Vagina (tissue), 2 donors: ENCODE measurements around the gene CBFA2T3. TPM values are rescaled to one million over a fixed set of nuclear protein-coding genes. Genes with fewer than 3 reads are reported as not detected.

Experiments
- DNase-seq, 2 donors: peaks; one replicate each; pipeline ENCODE4 v3.0.0-alpha.2; 2017; ENCODE audit errors: extremely low spot score in 2 of 2
- H3K27ac ChIP-seq: fragments of 200-600 bp; sonication (generic); one replicate; pipeline ENCODE4 v1.5.1; 2019
- H3K27me3 ChIP-seq: fragments of 200-600 bp; sonication (generic); one replicate; pipeline ENCODE4 v1.5.1; 2019
- H3K36me3 ChIP-seq, 2 donors: fragments of 200-600 bp; sonication (generic); one replicate each; pipeline ENCODE4 v1.5.1; 2017 to 2019
- H3K4me1 ChIP-seq: fragments of 200-600 bp; sonication (generic); one replicate; pipeline ENCODE4 v1.5.1; 2019
- H3K4me3 ChIP-seq, 2 donors: fragments of 200-600 bp; sonication (generic); 1 replicate in 1 of 2; 2 replicates in 1 of 2; pipeline ENCODE4 v1.5.1; 2016 to 2019
- H3K9me3 ChIP-seq: fragments of 200-600 bp; sonication (generic); one replicate; pipeline ENCODE4 v1.5.1; 2019
- POLR2A ChIP-seq, 2 donors: fragments of 450-650 bp; IDR thresholded peaks; one replicate each; pipeline ENCODE4 v1.6.1; 2017; ENCODE audit warnings: antibody characterized with exemption in 2 of 2, mild to moderate bottlenecking in 2 of 2, moderate library complexity in 2 of 2
- POLR2AphosphoS5 ChIP-seq, 2 donors: sonication (generic); formaldehyde crosslinking; IDR thresholded peaks; one replicate each; pipeline ENCODE4 v1.9.0; 2017; ENCODE audit warnings: antibody characterized with exemption in 2 of 2, mild to moderate bottlenecking in 2 of 2, low read depth in 1 of 2; ENCODE audit not compliant: insufficient read depth in 1 of 2
- intact Hi-C: fragments of 100-400 bp; cut with DNase I; formaldehyde crosslinking; loops from one replicate; pipeline ENCODE4 v1.15.1; 2023
- total RNA-seq: library from RNA; depleted of rRNA; stranded (reverse); fragments of >200 nt; gene quantifications from one replicate; pipeline ENCODE4 v1.2.3, GENCODE V29; 2016
- TF ChIP-seq, protein P1 (sequence below), 3 experiments: fragments of 450-650 bp in 2 of 3; fragments of 200-600 bp in 1 of 3; sonication (generic) in 1 of 3; IDR thresholded peaks; one replicate each; pipeline ENCODE4 v1.5.1; 2017 to 2019; ENCODE audit warnings: antibody characterized with exemption in 3 of 3, mild to moderate bottlenecking in 2 of 3, moderate library complexity in 2 of 3

CBFA2T3 gene
- total RNA-seq, 1 donor from 2014 or later = 2.7 TPM

DNA sequence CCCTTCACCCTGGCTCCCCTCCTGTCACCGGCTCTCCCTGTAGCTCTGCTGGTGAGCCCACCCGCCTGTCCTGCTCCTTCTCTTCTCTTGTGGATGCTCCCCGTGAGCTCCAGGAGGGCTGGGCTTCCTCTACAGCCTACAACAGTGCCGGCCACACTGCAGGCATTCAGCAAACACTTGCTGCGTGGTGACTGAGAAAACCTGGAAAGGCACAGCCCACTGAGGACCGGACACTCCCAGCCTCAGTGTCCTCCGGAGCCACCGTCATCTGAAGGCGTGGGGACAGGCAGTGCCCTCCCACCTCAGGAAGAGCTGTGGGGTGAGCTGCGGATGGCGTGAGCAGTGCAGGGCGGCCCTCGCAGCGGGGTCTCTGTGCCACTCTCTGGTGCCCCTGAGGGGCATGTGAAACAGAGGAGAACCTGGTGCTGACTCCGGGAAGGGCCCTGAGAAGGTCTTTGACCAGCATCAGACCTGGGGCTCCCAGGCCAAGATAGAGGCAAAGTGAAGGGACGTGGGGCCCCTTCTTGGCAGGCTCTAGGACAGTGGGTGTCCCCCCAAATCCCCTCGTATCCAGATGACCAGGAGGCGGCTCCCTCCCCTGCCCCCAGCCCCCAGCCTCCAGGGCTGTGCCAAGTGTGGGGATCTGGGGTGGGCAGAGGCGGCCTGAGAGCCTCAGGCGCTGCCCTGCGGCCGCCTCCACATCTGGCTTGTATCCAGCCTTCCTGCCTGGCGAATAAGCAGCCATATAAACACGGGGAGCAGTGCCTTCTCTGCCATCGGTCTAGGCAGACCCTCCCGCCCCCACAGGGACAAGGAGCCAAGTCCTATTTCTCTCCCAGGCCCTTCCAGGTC lies 66.5 kb downstream of the CBFA2T3 start:
- no peaks in the 10 kb centered on the region for H3K36me3 ChIP-seq
- no peak overlapping the region for H3K27ac ChIP-seq
- TF ChIP-seq POLR2AphosphoS5 (IDR thresholded peaks at IDR 0.05; ENCODE audit: insufficient read depth in 1 of 2, low read depth in 1 of 2) (no peak), POLR2A (IDR thresholded peaks at IDR 0.05) (no peak)
- TF ChIP-seq, protein P1, sequence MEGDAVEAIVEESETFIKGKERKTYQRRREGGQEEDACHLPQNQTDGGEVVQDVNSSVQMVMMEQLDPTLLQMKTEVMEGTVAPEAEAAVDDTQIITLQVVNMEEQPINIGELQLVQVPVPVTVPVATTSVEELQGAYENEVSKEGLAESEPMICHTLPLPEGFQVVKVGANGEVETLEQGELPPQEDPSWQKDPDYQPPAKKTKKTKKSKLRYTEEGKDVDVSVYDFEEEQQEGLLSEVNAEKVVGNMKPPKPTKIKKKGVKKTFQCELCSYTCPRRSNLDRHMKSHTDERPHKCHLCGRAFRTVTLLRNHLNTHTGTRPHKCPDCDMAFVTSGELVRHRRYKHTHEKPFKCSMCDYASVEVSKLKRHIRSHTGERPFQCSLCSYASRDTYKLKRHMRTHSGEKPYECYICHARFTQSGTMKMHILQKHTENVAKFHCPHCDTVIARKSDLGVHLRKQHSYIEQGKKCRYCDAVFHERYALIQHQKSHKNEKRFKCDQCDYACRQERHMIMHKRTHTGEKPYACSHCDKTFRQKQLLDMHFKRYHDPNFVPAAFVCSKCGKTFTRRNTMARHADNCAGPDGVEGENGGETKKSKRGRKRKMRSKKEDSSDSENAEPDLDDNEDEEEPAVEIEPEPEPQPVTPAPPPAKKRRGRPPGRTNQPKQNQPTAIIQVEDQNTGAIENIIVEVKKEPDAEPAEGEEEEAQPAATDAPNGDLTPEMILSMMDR (IDR thresholded peaks at IDR 0.05) = no peak
- no peak for DNase-seq
- H3K4me1 ChIP-seq = peaks cover 16% of the 10 kb centered on the region
- H3K4me3 ChIP-seq = no peak overlapping the region
- H3K9me3 ChIP-seq = no peaks in the 10 kb centered on the region
- intact Hi-C loops = no loop called here
- H3K27me3 ChIP-seq = no peaks in the 10 kb centered on the region

DNA sequence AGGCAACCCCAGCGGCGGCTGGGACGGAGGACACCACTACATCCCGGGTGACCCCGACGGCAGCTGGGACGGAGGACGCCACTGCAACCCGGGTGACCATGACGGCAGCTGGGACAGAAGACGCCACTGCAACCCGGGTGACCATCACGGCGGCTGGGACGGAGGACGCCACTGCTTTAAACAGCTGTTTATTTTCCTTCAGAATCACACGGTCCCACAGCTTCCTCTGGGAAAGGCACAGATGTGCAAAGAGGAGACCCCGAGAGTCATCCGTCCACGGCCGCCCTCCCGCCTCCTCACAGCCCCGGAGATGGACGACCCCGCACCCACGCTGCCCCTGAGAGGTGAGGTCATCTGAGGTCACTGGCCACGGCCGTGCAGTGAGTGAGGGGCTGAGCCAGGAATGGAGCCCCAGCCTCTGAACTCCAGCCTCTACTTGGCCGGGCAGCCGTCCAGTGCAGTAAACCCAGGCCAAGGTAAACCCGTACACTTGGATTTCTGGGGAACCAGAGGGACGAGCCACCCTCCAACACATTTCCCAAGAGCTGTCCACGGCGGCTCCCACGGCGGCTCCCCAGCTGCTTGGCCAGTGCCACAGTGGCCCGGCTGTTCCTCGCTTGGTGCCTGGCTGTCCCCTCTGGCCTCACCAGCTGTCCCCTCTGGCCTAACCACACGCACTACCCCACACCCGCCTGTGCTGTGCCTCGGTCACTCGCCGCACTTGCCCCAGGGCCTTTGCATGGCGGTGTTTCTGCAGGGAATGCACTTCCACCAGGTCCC lies 67.4 kb downstream of the CBFA2T3 start:
- peaks cover 7% of the 10 kb centered on the region for H3K4me1 ChIP-seq
- no peak overlapping the region for H3K27ac ChIP-seq
- no peaks in the 10 kb centered on the region for H3K9me3 ChIP-seq
- no peak overlapping the region for H3K4me3 ChIP-seq
- H3K36me3 ChIP-seq = no peaks in the 10 kb centered on the region
- no peaks in the 10 kb centered on the region for H3K27me3 ChIP-seq
- no peak for DNase-seq
- TF ChIP-seq POLR2A (IDR thresholded peaks at IDR 0.05) = no peak
- TF ChIP-seq POLR2AphosphoS5 (IDR thresholded peaks at IDR 0.05; ENCODE audit: insufficient read depth in 1 of 2, low read depth in 1 of 2) = no peak
- TF ChIP-seq, protein P1 (IDR thresholded peaks at IDR 0.05) = no peak
- intact Hi-C loops = no loop called here

DNA sequence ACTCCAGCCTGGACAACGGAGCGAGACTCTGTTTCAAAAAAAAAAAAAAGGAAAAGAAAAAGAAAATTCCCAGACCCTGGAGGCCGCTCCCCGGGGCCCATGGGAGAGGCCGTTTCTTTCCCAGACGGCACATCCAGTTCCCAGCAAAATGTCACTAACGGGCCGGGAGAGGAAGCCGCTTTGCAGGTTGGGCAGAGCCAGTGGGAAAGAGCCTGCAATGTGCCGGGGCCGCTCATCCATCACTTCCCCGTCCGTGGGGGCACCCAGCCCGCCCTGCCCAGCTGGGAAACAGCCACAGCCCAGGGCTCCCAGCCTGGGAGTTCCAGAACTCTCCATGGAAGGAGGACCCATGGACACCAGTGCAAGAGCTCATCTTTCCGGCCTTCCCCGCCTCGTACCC lies 68.7 kb downstream of the CBFA2T3 start:
- Histone ChIP-seq H3K9me3 (no peaks in the 10 kb centered on the region), H3K4me3 (no peak overlapping the region), H3K27ac (no peak overlapping the region), H3K27me3 (no peaks in the 10 kb centered on the region), H3K36me3 (no peaks in the 10 kb centered on the region), H3K4me1 (no peaks in the 10 kb centered on the region)
- no peak for DNase-seq
- TF ChIP-seq, protein P1 (IDR thresholded peaks at IDR 0.05) = no peak
- TF ChIP-seq POLR2AphosphoS5 (IDR thresholded peaks at IDR 0.05; ENCODE audit: insufficient read depth in 1 of 2, low read depth in 1 of 2) (no peak), POLR2A (IDR thresholded peaks at IDR 0.05) (no peak)
- intact Hi-C loops = no loop called here

DNA sequence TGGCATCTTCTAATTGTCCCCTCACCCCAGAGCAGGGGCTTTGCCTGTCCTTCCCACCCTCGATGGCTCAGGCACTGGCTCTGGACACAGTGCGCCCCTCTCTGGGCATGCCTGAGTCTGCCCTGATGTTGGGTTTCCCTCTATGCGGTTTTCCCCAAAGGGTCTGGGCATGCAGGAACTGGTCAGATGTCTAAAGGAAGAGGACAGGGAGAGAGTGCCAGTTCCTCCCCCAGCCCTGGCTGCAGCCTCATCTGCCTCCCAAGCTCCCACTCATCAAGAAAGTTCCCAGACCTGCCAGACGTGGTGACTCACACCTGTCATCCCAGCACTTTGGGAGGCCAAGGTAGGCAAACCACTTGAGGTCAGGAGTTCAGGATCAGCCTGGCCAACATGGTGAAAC lies 69.2 kb downstream of the CBFA2T3 start:
- Histone ChIP-seq H3K27me3 (no peaks in the 10 kb centered on the region), H3K9me3 (no peaks in the 10 kb centered on the region), H3K4me3 (no peak overlapping the region), H3K27ac (no peak overlapping the region), H3K4me1 (no peaks in the 10 kb centered on the region), H3K36me3 (no peaks in the 10 kb centered on the region)
- TF ChIP-seq POLR2AphosphoS5 (IDR thresholded peaks at IDR 0.05; ENCODE audit: insufficient read depth in 1 of 2, low read depth in 1 of 2) (no peak), POLR2A (IDR thresholded peaks at IDR 0.05) (no peak)
- TF ChIP-seq, protein P1 (IDR thresholded peaks at IDR 0.05) = no peak
- no peak for DNase-seq
- intact Hi-C loops = no loop called here
